ENCODE measurements around the gene NDUFB8. TPM values are rescaled to one million over a fixed set of nuclear protein-coding genes. Genes with fewer than 3 reads are reported as not detected.

Gene NDUFB8
- total and polyA plus RNA-seq, 2 donors (not counting 3 experiments of a cell fraction or from before 2014, with no cell fraction given): 193 to 526 TPM

- no peak overlapping the region for H2AFZ ChIP-seq (ENCODE audit: low read depth, low read length)
- DNase-seq (ENCODE audit: low read depth, low spot score) (no peak), FAIRE-seq (no peak)
- no peak overlapping the region for H3K9ac ChIP-seq (replicated peaks; ENCODE audit: extremely low read depth, insufficient read depth, low read length)
- dilution Hi-C loops (cut with MboI; ENCODE audit: extremely low pct_ligation_motif_present, low sequenced_read_pairs): no loop called here
- H3K79me2 ChIP-seq (ENCODE audit: control insufficient read depth, insufficient read depth, low read length): no peaks in the 10 kb centered on the region
- intact Hi-C loops (cut with micrococcal nuclease): no loop called here
- no peak overlapping the region for H3K27ac ChIP-seq (ENCODE audit: insufficient read depth, low read depth, low read length)
- H3K36me3 ChIP-seq (ENCODE audit: control insufficient read depth in 2 of 2, extremely low read depth in 1 of 2, insufficient read depth in 2 of 2, low read length in 2 of 2): peaks cover 0 to 7% of the 10 kb centered on the region in 2 experiments
- peaks cover 12% of the 10 kb centered on the region for H3K4me1 ChIP-seq (ENCODE audit: control insufficient read depth, extremely low read depth, insufficient read depth, low read length)
- BruUV-seq (replicated peaks): no TSS peak
- TF ChIP-seq FOS (IDR thresholded peaks at IDR 0.05; ENCODE audit: borderline replicate concordance, insufficient read depth, low read length) (no peak), MYC (IDR thresholded peaks at IDR 0.05; ENCODE audit: low read depth, low read length) (no peak), EZH2 (IDR thresholded peaks at IDR 0.05; ENCODE audit: borderline replicate concordance, low read depth, low read length, severe bottlenecking) (no peak), POLR2AphosphoS5 (IDR thresholded peaks at IDR 0.05; ENCODE audit: insufficient read depth, low read depth, low read length) (no peak), POLR2A (IDR thresholded peaks at IDR 0.05; ENCODE audit: low read depth, low read length) (no peak), GATA2 (IDR thresholded peaks at IDR 0.05; ENCODE audit: insufficient read depth, insufficient read length, low read depth, low read length) (no peak), JUN (IDR thresholded peaks at IDR 0.05; ENCODE audit: borderline replicate concordance, insufficient read depth, insufficient read length, low read depth) (no peak), CTCF (IDR thresholded peaks at IDR 0.05; ENCODE audit: extremely low read depth in 1 of 2, insufficient read depth in 1 of 2, low read depth in 1 of 2, low read length in 2 of 2) (no peak)
- TF ChIP-seq, protein P1, sequence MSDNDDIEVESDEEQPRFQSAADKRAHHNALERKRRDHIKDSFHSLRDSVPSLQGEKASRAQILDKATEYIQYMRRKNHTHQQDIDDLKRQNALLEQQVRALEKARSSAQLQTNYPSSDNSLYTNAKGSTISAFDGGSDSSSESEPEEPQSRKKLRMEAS (IDR thresholded peaks at IDR 0.05; ENCODE audit: insufficient read depth, insufficient read length): no peak
- H3K4me2 ChIP-seq (ENCODE audit: insufficient read depth, low read length): no peak overlapping the region
- H3K27me3 ChIP-seq (ENCODE audit: control insufficient read depth in 2 of 2, insufficient read depth in 2 of 2, low read length in 2 of 2): peaks cover 11% of the 10 kb centered on the region in 2 experiments
- POLR2A ChIA-PET: no interaction called here
- CTCF ChIA-PET: interaction anchor here (2.9 to 6.8 kb wide), 2 partner anchors 31 to 33 kb away, joined by 14 to 78 read pairs; no protein-coding TSS in a partner anchor
- no peaks in the 10 kb centered on the region for H3K9me1 ChIP-seq (replicated peaks; ENCODE audit: control insufficient read depth, extremely low read depth, insufficient read depth, low read length)
- H3K9me3 ChIP-seq (replicated peaks; ENCODE audit: control insufficient read depth, insufficient read depth, low read length): no peaks in the 10 kb centered on the region
- H3K4me3 ChIP-seq (replicated peaks in 1 of 3; ENCODE audit: insufficient read depth in 1 of 3, low read depth in 1 of 3, low read length in 3 of 3): no peak overlapping the region
- no peaks in the 10 kb centered on the region for H4K20me1 ChIP-seq (replicated peaks; ENCODE audit: control insufficient read depth, extremely low read depth, insufficient read depth, low read length)
These were observed 43.7 kb downstream of the NDUFB8 start for GRCh38 chr10:100485801-100486495.
